Measurements from ENCODE around the gene ST3GAL4. TPM values are rescaled to one million over a fixed set of nuclear protein-coding genes. Genes with fewer than 3 reads are reported as not detected.

Gene ST3GAL4
- total RNA-seq, 1 donor from 2014 or later = 8.8 TPM

DNA sequence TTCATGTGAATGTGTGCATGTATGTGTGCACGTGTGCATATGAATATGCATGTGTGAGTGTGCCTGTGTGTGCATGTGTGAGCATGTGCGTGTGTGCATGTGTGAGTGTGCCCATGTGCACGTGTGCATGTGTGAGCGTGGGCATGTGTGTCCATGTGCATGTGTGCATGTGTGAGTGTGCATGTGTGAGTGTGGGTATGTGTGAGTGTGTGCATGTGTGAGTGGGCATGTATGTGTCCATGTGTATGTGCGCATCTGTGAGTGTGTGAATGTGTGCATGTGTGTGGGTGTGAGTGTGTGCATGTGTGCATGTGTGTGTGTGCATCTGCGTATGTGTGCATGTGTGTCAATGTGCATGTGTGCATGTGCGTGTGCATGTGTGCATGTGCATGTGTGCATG is 94.7 kb downstream of the ST3GAL4 start:
- no peak for DNase-seq (ENCODE audit: low spot score, unreplicated experiment)
- Mint-ChIP-seq H3K27me3 (peaks cover 27% of the 10 kb centered on the region), H3K36me3 (ENCODE audit: insufficient read depth) (no peaks in the 10 kb centered on the region), H3K27ac (no peak overlapping the region), H3K4me3 (ENCODE audit: low read depth) (no peak overlapping the region), H3K9me3 (ENCODE audit: low read depth) (peaks cover 6% of the 10 kb centered on the region), H3K4me1 (ENCODE audit: low read depth) (no peaks in the 10 kb centered on the region)
- TF ChIP-seq, protein P1, sequence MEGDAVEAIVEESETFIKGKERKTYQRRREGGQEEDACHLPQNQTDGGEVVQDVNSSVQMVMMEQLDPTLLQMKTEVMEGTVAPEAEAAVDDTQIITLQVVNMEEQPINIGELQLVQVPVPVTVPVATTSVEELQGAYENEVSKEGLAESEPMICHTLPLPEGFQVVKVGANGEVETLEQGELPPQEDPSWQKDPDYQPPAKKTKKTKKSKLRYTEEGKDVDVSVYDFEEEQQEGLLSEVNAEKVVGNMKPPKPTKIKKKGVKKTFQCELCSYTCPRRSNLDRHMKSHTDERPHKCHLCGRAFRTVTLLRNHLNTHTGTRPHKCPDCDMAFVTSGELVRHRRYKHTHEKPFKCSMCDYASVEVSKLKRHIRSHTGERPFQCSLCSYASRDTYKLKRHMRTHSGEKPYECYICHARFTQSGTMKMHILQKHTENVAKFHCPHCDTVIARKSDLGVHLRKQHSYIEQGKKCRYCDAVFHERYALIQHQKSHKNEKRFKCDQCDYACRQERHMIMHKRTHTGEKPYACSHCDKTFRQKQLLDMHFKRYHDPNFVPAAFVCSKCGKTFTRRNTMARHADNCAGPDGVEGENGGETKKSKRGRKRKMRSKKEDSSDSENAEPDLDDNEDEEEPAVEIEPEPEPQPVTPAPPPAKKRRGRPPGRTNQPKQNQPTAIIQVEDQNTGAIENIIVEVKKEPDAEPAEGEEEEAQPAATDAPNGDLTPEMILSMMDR (IDR thresholded peaks at IDR 0.05; ENCODE audit: unreplicated experiment) = no peak

DNA sequence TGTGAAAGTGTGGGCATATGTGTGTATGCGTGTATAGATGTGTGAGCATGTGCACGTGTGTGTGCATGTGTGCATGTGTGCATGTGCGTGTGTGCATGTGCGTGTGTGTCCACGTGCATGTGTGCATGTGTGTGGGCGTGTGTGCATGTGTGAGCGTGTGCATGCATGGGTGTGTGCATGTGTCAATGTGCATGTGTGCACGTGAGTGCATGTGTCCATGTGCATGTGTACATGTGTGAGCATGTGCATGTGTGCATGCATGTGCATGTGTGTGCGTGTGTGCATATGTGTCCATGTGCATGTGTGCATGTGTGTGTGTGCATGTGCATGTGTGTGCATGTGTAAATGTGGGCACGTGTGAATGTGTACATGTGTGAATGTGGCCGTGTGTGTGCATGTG is 95.3 kb downstream of the ST3GAL4 start:
- Mint-ChIP-seq H3K4me1 (ENCODE audit: low read depth) (no peaks in the 10 kb centered on the region), H3K27ac (no peak overlapping the region), H3K27me3 (peaks cover 24% of the 10 kb centered on the region), H3K4me3 (ENCODE audit: low read depth) (no peak overlapping the region), H3K9me3 (ENCODE audit: low read depth) (peaks cover 6% of the 10 kb centered on the region), H3K36me3 (ENCODE audit: insufficient read depth) (no peaks in the 10 kb centered on the region)
- TF ChIP-seq, protein P1 (IDR thresholded peaks at IDR 0.05; ENCODE audit: unreplicated experiment) = no peak
- no peak for DNase-seq (ENCODE audit: low spot score, unreplicated experiment)

DNA sequence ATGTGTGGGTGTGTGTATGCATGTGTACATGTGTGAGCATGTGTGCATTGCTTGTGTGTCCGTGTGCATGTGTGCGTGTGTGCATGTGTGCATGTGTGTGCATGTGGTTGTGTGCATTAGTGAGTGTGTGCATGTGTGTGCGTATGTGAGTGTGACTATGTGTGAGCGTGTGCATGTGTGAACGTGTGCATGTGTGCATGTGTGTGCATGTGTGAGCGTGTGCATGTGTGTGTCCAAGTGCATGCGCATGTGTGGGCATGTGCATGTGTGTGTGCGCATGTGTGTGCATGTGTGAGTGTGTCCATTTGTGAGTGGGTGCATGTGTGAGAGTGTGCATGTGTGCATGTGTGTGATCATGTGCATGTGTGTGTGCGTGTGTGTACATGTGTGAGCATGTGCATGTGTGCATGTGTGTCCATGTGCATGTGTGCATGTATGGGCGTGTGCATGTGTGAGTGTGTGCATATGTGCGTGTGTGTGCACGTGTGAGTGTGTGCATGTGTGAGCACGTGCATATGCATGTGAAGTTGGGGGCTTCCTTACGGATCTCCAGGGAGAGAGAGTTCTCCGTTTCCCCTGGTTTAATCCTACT is 95.8 kb downstream of the ST3GAL4 start:
- H3K9me3 Mint-ChIP-seq (ENCODE audit: low read depth) = peaks cover 6% of the 10 kb centered on the region
- H3K36me3 Mint-ChIP-seq (ENCODE audit: insufficient read depth) = no peaks in the 10 kb centered on the region
- no peak for DNase-seq (ENCODE audit: low spot score, unreplicated experiment)
- peaks cover 24% of the 10 kb centered on the region for H3K27me3 Mint-ChIP-seq
- H3K4me1 Mint-ChIP-seq (ENCODE audit: low read depth) = no peaks in the 10 kb centered on the region
- peak overlapping the region; percentile 67 for H3K27ac Mint-ChIP-seq
- TF ChIP-seq, protein P1 (IDR thresholded peaks at IDR 0.05; ENCODE audit: unreplicated experiment) = no peak
- H3K4me3 Mint-ChIP-seq (ENCODE audit: low read depth) = no peak overlapping the region

DNA sequence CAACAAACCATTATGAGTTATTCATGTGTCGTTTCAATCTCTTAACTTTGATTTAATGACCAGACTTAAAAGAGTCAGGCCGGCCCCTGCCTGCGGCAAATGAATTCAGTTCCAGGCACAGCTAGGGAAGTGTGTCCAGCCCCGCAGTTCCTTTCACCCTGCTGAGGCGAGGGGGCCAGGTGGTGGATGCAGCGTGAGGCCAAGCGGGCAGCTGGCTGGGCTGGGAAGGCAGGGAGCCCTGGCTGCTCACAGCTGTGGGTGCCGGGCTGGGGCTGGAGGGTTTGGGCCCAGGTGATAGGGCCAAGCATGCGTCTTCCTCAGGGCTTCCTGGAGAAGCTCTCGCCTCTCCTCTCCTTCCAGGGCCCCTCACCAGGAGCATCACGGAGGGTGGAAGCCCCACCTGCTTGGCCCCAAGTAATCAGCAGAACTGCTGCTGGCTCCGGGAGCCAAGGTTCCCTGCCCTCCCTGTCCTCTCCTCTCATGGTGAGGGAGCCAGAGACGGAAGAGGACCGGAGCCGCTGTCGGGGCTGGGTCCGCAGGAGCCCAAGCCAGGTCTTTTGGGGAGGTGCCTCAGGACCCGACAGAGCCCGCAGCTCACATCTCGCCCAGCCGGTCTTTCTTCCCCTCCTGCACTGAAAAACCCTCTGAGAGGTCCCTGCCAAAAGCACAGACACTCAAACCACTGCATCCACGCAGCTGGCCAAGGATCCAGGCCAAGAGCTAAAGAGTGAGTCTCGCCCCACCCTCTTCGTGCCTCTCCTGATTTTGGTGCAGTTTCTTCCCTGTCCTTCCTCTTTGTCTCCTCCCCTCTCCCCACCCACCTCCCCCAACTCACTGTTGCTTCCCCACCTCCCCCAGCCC is 97.0 kb downstream of the ST3GAL4 start:
- peaks cover 6% of the 10 kb centered on the region for H3K9me3 Mint-ChIP-seq (ENCODE audit: low read depth)
- H3K27me3 Mint-ChIP-seq = peaks cover 18% of the 10 kb centered on the region
- no peak overlapping the region for H3K27ac Mint-ChIP-seq
- no peak for DNase-seq (ENCODE audit: low spot score, unreplicated experiment)
- H3K4me1 Mint-ChIP-seq (ENCODE audit: low read depth) = no peaks in the 10 kb centered on the region
- TF ChIP-seq, protein P1 (IDR thresholded peaks at IDR 0.05; ENCODE audit: unreplicated experiment) = no peak
- no peak overlapping the region for H3K4me3 Mint-ChIP-seq (ENCODE audit: low read depth)
- H3K36me3 Mint-ChIP-seq (ENCODE audit: insufficient read depth) = no peaks in the 10 kb centered on the region

DNA sequence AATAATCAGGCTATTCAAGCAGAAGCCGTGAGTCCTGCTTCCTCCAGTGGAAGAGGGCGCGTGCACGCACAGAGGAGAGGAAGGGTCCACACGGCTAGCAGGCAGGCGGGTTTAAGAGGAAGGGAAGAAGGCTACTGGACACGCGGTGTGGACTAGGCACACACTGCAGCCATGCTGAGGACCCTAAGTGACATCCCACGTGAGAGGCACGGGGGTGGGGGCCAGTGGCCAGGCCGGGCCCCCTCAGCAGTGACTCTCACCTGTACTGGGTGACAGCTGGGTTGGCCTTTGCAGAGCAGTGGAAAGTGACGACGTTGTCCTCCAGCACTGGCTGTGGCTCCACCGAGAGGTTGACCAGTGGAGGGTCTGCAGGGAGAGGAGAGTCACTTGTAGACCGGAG is 100.6 kb downstream of the ST3GAL4 start:
- no peaks in the 10 kb centered on the region for H3K36me3 Mint-ChIP-seq (ENCODE audit: insufficient read depth)
- TF ChIP-seq, protein P1 (IDR thresholded peaks at IDR 0.05; ENCODE audit: unreplicated experiment) = no peak
- H3K9me3 Mint-ChIP-seq (ENCODE audit: low read depth) = peaks cover 1% of the 10 kb centered on the region
- peaks cover 32% of the 10 kb centered on the region for H3K27me3 Mint-ChIP-seq
- H3K4me1 Mint-ChIP-seq (ENCODE audit: low read depth) = no peaks in the 10 kb centered on the region
- DNase-seq (ENCODE audit: low spot score, unreplicated experiment) = no peak
- no peak overlapping the region for H3K4me3 Mint-ChIP-seq (ENCODE audit: low read depth)
- H3K27ac Mint-ChIP-seq = no peak overlapping the region
